ENCODE measurements around the gene WDR70. TPM values are rescaled to one million over a fixed set of nuclear protein-coding genes. Genes with fewer than 3 reads are reported as not detected.

WDR70 gene
- total and polyA plus RNA-seq, 4 donors = 11.0 to 57.8 (median 26.2) TPM

DNA sequence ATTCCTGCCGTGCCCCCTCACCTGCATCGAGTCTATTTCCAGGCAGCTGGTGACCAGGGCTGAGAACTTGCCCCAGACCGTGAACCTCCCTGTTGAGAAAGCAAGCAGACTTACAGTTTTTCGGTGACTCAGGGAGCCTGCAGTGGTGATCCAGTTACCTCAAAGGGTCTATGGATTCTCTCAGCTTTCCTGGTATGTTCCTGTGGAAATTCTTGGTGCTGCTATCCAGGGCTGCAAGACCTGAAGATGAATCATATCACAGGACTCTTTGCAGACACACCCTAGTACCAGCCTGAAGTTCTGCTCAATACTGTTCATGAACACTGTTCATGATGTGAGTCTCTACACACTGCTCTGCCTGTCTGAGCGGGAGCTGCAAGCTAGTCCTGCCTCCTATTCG, 154.7 kb downstream of the WDR70 start:
- Histone ChIP-seq H3K9ac (ENCODE audit: insufficient read depth in 1 of 2, low read length in 2 of 2) (no peak overlapping the region), H3K27ac (ENCODE audit: low read depth in 1 of 2, low read length in 1 of 2) (no peak overlapping the region), H3K36me3 (ENCODE audit: control insufficient read depth in 4 of 4, insufficient read depth in 4 of 4, low read length in 4 of 4) (peaks cover 0 to 9% (median 0%) of the 10 kb centered on the region in 4 donors), H3K9me3 (ENCODE audit: control insufficient read depth in 4 of 4, insufficient read depth in 3 of 4, low read length in 3 of 4) (peaks cover 0 to 6% (median 0%) of the 10 kb centered on the region in 4 donors), H3K27me3 (ENCODE audit: control insufficient read depth in 3 of 3, insufficient read depth in 3 of 3, low read length in 2 of 3) (no peaks in the 10 kb centered on the region), H3K4me1 (ENCODE audit: control insufficient read depth in 5 of 5, insufficient read depth in 5 of 5, low read length in 5 of 5) (no peaks in the 10 kb centered on the region), H3K4me3 (no peak overlapping the region)
- DNase-seq (no peak), ATAC-seq (ENCODE audit: insufficient read depth, low FRiP score) (no peak)
- WGBS, 2 donors = 98 to 100% methylated on average over 6 of the region's 6 CpGs
- TF ChIP-seq, protein P1, sequence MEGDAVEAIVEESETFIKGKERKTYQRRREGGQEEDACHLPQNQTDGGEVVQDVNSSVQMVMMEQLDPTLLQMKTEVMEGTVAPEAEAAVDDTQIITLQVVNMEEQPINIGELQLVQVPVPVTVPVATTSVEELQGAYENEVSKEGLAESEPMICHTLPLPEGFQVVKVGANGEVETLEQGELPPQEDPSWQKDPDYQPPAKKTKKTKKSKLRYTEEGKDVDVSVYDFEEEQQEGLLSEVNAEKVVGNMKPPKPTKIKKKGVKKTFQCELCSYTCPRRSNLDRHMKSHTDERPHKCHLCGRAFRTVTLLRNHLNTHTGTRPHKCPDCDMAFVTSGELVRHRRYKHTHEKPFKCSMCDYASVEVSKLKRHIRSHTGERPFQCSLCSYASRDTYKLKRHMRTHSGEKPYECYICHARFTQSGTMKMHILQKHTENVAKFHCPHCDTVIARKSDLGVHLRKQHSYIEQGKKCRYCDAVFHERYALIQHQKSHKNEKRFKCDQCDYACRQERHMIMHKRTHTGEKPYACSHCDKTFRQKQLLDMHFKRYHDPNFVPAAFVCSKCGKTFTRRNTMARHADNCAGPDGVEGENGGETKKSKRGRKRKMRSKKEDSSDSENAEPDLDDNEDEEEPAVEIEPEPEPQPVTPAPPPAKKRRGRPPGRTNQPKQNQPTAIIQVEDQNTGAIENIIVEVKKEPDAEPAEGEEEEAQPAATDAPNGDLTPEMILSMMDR (IDR thresholded peaks at IDR 0.05; ENCODE audit: control extremely low read depth, extremely low read depth) = no peak

DNA sequence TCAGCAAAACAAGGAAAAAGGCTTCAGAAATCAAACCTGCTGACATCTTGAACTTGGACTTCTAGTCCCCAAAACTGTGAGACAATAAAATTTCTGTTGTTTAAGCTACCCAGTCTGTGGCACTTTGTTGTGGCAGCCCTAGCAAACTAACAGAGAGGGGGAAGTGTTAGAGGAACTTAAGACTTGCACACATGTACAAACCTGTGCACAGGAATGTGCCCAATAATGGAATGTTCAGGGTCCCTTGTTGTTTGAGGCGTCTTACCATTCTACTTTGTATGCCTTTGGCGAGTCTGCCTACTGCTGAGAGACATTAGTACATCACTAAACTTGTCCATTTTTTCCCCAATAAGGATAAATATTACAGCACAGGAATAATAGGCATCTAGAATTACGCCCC, 160.3 kb downstream of the WDR70 start:
- Histone ChIP-seq H3K4me1 (ENCODE audit: control insufficient read depth in 5 of 5, insufficient read depth in 5 of 5, low read length in 5 of 5) (no peaks in the 10 kb centered on the region), H3K9ac (ENCODE audit: insufficient read depth in 1 of 2, low read length in 2 of 2) (no peak overlapping the region), H3K9me3 (ENCODE audit: control insufficient read depth in 4 of 4, insufficient read depth in 3 of 4, low read length in 3 of 4) (no peaks in the 10 kb centered on the region), H3K4me3 (no peak overlapping the region), H3K27me3 (ENCODE audit: control insufficient read depth in 3 of 3, insufficient read depth in 3 of 3, low read length in 2 of 3) (no peaks in the 10 kb centered on the region), H3K27ac (ENCODE audit: low read depth in 1 of 2, low read length in 1 of 2) (no peak overlapping the region), H3K36me3 (ENCODE audit: control insufficient read depth in 4 of 4, insufficient read depth in 4 of 4, low read length in 4 of 4) (no peaks in the 10 kb centered on the region)
- ATAC-seq (ENCODE audit: insufficient read depth, low FRiP score) = no peak
- no peak for DNase-seq
- TF ChIP-seq, protein P1 (IDR thresholded peaks at IDR 0.05; ENCODE audit: control extremely low read depth, extremely low read depth) = no peak
- 97% methylated on average over 3 of the region's 3 CpGs for WGBS, 2 donors

DNA sequence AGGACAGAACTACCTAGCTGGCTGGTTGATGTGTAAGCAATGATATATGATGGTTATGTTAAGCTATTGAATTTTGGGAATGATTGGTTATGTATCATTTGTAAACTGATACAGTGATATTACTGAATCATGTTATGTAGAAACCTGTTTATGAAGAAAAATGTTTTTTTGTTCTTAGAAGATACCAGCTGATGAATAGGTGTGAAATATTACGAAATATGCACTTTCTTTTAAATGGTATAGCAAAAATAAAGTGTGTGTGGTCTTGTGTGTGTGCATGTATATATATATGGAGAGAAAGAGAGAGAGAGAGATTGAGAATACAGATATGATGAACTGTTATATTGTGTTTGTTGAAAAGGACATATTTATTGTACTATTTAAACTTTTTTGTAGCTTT, 164.1 kb downstream of the WDR70 start:
- Histone ChIP-seq H3K4me1 (ENCODE audit: control insufficient read depth in 5 of 5, insufficient read depth in 5 of 5, low read length in 5 of 5) (no peaks in the 10 kb centered on the region), H3K36me3 (ENCODE audit: control insufficient read depth in 4 of 4, insufficient read depth in 4 of 4, low read length in 4 of 4) (no peaks in the 10 kb centered on the region), H3K9ac (ENCODE audit: insufficient read depth in 1 of 2, low read length in 2 of 2) (no peak overlapping the region), H3K9me3 (ENCODE audit: control insufficient read depth in 4 of 4, insufficient read depth in 3 of 4, low read length in 3 of 4) (no peaks in the 10 kb centered on the region), H3K27me3 (ENCODE audit: control insufficient read depth in 3 of 3, insufficient read depth in 3 of 3, low read length in 2 of 3) (no peaks in the 10 kb centered on the region), H3K27ac (ENCODE audit: low read depth in 1 of 2, low read length in 1 of 2) (no peak overlapping the region), H3K4me3 (no peak overlapping the region)
- TF ChIP-seq, protein P1 (IDR thresholded peaks at IDR 0.05; ENCODE audit: control extremely low read depth, extremely low read depth) = no peak
- DNase-seq (no peak), ATAC-seq (ENCODE audit: insufficient read depth, low FRiP score) (no peak)
- 95 to 96% methylated on average over 1 of the region's 1 CpG for WGBS, 2 donors

DNA sequence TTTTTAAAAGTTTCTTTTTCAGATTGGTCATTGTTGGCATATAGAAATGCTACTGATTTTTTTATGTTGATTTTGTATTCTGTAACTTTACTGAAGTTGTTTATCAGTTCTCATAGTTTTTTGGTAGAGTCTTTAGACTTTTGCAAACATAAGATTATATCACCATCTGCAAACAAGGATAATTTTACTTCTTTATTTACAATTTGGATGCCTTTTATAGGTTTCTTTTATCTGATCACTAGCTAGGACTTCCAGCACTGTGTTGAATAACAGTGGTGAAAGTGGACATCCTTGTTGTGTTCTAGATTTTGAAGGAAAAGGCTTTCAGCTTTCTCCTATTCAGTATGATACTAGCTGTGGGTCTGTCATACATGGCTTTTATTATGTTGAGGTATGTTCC, 170.3 kb downstream of the WDR70 start:
- no peak overlapping the region for H3K9ac ChIP-seq (ENCODE audit: insufficient read depth in 1 of 2, low read length in 2 of 2)
- no peaks in the 10 kb centered on the region for H3K36me3 ChIP-seq (ENCODE audit: control insufficient read depth in 4 of 4, insufficient read depth in 4 of 4, low read length in 4 of 4)
- peaks cover 0 to 7% (median 0%) of the 10 kb centered on the region in 5 donors for H3K4me1 ChIP-seq (ENCODE audit: control insufficient read depth in 5 of 5, insufficient read depth in 5 of 5, low read length in 5 of 5)
- TF ChIP-seq, protein P1 (IDR thresholded peaks at IDR 0.05; ENCODE audit: control extremely low read depth, extremely low read depth) = no peak
- H3K27me3 ChIP-seq (ENCODE audit: control insufficient read depth in 3 of 3, insufficient read depth in 3 of 3, low read length in 2 of 3) = no peaks in the 10 kb centered on the region
- DNase-seq (no peak), ATAC-seq (ENCODE audit: insufficient read depth, low FRiP score) (no peak)
- H3K27ac ChIP-seq (ENCODE audit: low read depth in 1 of 2, low read length in 1 of 2) = no peak overlapping the region
- H3K4me3 ChIP-seq = no peak overlapping the region
- peaks cover 0 to 3% (median 0%) of the 10 kb centered on the region in 4 donors for H3K9me3 ChIP-seq (ENCODE audit: control insufficient read depth in 4 of 4, insufficient read depth in 3 of 4, low read length in 3 of 4)

Measured in lung (tissue), 12 donors.